Right ventricle myocardium superior (tissue), 1 donor: ENCODE data around the gene MMP3. TPM values are rescaled to one million over a fixed set of nuclear protein-coding genes. Genes with fewer than 3 reads are reported as not detected.

Experiments used
- ATAC-seq: fragments of 200-7000 bp; cut with Tn5 transposase; one replicate; pipeline ENCODE4 v1.9.1; 2020; ENCODE audit warnings: mild to moderate bottlenecking; ENCODE audit not compliant: poor library complexity
- DNase-seq: peaks from one replicate; pipeline ENCODE4 v3.0.0-alpha.2; 2020
- intact Hi-C: fragments of 100-400 bp; cut with DNase I; formaldehyde crosslinking; loops from one replicate; pipeline ENCODE4 v1.11.2; 2022
- total RNA-seq: library from RNA; stranded (reverse); fragmentation: NEBNext Ultra II Directional; extraction: Animal tissue kit (Norgen Biotek cat#: 25700); gene quantifications from one replicate; pipeline ENCODE4 v1.2.1, GENCODE V29; 2021
- donor health status: DM: no; HTN: yes; CAD: no; lungs with severe emphysema.

The MMP3 gene
- total RNA-seq, 1 donor from 2014 or later = not detected

- DNase-seq (no peak), ATAC-seq (no peak)
- intact Hi-C loops = no loop called here
Observed at GRCh38 chr11:102836290-102836875, 7.0 kb downstream of the MMP3 start.

GRCh38 chr11:102833731-102834130, 9.7 kb downstream of the MMP3 start:
- DNase-seq (no peak), ATAC-seq (no peak)
- intact Hi-C loops = no loop called here

- DNase-seq = no peak
- no peak for ATAC-seq
- intact Hi-C loops = no loop called here
Observed at GRCh38 chr11:102832612-102833011, 10.8 kb downstream of the MMP3 start.

GRCh38 chr11:102831489-102832440, 11.6 kb downstream of the MMP3 start:
- intact Hi-C loops = no loop called here
- DNase-seq (no peak), ATAC-seq (no peak)

GRCh38 chr11:102831128-102831488, 12.3 kb downstream of the MMP3 start:
- intact Hi-C loops = no loop called here
- DNase-seq (no peak), ATAC-seq (no peak)

GRCh38 chr11:102830001-102830727, 13.2 kb downstream of the MMP3 start:
- ATAC-seq = no peak
- intact Hi-C loops = no loop called here
- no peak for DNase-seq

GRCh38 chr11:102829316-102830000, 14.0 kb downstream of the MMP3 start:
- DNase-seq = no peak
- intact Hi-C loops = no loop called here
- no peak for ATAC-seq

GRCh38 chr11:102824556-102824955, 18.9 kb downstream of the MMP3 start:
- no peak for ATAC-seq
- DNase-seq = no peak
- intact Hi-C loops = no loop called here

- no peak for ATAC-seq
- no peak for DNase-seq
- intact Hi-C loops = no loop called here
Observed at GRCh38 chr11:102819491-102819890, 23.9 kb downstream of the MMP3 start.

GRCh38 chr11:102813484-102813883, 29.9 kb downstream of the MMP3 start:
- no peak for DNase-seq
- no peak for ATAC-seq
- intact Hi-C loops = no loop called here

- intact Hi-C loops = no loop called here
Observed at GRCh38 chr11:102812188-102812587, 31.2 kb downstream of the MMP3 start.

GRCh38 chr11:102810950-102811660, 32.3 kb downstream of the MMP3 start:
- ATAC-seq (no peak), DNase-seq (no peak)
- intact Hi-C loops = no loop called here

More at GRCh38 chr11:102812188-102812587, 31.2 kb downstream of the MMP3 start:
- DNase-seq (no peak), ATAC-seq (no peak)

GRCh38 chr11:102809971-102810370, 33.4 kb downstream of the MMP3 start:
- DNase-seq (no peak), ATAC-seq (no peak)
- intact Hi-C loops = no loop called here

GRCh38 chr11:102807921-102808320, 35.5 kb downstream of the MMP3 start:
- intact Hi-C loops = no loop called here

GRCh38 chr11:102806296-102806695, 37.1 kb downstream of the MMP3 start:
- intact Hi-C loops = no loop called here
- no peak for ATAC-seq
- no peak for DNase-seq

More at GRCh38 chr11:102807921-102808320, 35.5 kb downstream of the MMP3 start:
- ATAC-seq = no peak
- DNase-seq = no peak

GRCh38 chr11:102802341-102802740, 41.1 kb downstream of the MMP3 start:
- no peak for ATAC-seq
- no peak for DNase-seq
- intact Hi-C loops = no loop called here

- intact Hi-C loops = no loop called here
- no peak for DNase-seq
- ATAC-seq = no peak
Observed at GRCh38 chr11:102800767-102801166, 42.6 kb downstream of the MMP3 start.

GRCh38 chr11:102799681-102800340, 43.6 kb downstream of the MMP3 start:
- DNase-seq = no peak
- no peak for ATAC-seq
- intact Hi-C loops = no loop called here
